Glomerular visceral epithelial cell (primary cell): ENCODE results near the gene TASOR2.

Experiments
- DNase-seq: peaks from one replicate; pipeline ENCODE4 v3.0.0-alpha.2; 2016; ENCODE audit errors: extremely low spot score

Gene TASOR2

DNA sequence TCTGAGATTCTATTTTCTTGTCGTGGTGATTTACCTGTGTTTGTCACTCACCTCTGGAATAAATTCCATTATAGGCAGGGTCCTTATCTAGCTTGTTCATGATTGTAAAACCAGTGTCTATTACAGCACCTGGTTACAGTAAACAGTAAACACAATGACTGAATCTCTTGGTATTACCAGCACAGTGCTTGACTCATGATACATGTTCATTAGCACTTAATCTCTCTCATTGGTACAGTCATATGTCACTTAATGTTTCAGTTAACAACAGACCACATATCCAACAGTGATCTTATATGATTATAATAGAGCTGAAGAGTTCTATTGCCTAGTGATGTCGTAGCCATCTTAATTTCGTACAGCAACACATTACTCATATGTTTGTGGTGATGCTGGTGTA is 1.6 kb upstream of the TASOR2 start:
- DNase-seq = no peak

DNA sequence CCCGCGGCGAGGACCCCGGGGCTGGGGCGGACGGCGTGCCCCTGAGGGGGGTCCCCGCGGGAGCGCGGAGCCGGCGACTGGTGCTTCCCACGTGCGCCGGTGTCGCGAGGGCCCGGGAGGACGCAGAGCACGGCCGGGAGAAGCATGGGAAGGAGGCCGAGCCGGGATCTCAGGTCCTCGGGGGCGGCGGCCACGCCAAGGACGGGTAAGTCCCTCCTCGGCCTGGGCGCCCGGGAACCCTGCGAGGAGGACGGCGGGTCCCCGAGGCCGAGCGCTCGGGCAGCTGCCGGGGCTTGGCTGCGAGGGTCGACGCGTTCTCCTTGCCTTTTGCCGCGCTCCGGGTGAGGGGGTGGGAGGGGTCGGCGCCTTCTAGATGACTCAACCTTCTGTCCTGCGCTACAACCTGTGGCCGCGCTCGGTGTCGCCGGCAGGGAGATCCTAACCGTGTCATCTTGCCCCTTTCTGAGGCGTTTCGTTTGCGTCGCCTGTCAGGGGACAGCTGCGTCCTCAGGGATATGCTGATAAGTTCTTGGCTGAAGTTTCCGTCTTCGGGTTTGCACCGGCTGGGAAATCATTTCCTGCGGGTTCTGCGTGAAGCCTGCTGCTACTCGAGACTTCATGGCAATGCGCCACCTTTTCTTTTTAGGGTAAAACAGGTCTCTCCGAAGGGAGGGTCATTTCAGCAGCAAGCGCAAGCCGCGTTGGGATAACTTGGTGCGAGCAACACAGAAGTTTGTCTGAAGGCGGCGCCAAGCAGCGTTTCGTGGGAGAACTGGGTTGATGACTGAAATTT is 529 bp downstream of the TASOR2 start:
- peak; percentile 70 for DNase-seq

DNA sequence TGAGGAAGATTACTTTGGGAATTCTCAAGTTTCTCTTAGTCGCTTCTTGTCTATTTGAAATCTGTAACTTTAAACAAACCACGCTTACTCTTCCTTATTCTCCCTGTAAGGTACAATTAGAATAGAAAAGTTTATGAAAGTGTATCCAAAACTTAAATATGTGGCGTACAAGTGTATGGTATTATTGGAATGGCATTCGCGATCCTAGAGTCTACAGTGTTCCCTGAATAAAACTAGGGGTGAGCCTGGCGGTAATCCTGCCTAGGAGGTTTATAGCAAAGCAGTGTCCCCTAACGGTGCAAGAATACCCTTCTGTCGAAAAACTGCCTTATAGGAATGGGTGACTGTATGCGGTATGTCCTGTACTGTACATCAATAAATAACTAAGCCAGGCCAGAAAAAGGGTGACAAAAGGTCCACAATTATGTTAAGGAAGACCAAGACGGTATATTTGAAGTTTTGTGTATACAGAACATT is 1.2 kb downstream of the TASOR2 start:
- DNase-seq = peak; percentile 18

DNA sequence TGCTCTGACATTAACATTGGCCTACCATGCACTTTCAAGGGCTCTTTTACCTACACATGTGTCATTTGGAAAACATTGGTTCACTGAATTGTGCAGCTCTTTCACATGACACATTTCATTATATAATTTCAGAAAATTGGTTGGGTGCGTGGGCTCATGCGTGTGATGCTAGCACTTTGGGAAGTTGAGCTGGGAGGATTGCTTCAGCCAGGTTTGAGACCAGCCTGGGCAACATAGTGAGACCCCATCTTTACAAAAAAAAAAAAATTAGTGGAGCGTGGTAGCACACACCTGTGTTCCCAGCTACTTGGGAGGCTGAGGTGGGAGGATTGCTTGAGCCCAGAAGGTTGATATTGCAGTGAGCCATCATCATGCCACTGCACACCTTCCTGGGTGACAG is 3.9 kb downstream of the TASOR2 start:
- no peak for DNase-seq

DNA sequence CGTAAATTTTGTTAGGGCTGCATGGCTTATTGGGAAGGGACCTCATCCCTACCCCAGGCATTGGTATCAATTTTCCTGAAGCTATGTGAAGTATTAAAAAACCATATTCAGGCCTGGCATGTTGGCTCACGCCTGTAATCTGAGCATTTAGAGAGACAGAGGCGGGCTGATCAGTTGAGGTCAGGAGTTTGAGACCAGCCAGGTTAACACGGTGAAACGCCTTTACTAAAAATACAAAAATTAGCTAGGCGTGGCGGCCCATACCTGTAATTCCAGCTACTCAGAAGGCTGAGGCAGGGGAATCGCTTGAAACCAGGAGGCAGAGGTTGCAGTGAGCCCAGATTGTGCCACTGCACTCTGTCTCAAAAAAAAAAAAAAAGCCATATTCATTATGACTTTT is 7.1 kb downstream of the TASOR2 start:
- no peak for DNase-seq

DNA sequence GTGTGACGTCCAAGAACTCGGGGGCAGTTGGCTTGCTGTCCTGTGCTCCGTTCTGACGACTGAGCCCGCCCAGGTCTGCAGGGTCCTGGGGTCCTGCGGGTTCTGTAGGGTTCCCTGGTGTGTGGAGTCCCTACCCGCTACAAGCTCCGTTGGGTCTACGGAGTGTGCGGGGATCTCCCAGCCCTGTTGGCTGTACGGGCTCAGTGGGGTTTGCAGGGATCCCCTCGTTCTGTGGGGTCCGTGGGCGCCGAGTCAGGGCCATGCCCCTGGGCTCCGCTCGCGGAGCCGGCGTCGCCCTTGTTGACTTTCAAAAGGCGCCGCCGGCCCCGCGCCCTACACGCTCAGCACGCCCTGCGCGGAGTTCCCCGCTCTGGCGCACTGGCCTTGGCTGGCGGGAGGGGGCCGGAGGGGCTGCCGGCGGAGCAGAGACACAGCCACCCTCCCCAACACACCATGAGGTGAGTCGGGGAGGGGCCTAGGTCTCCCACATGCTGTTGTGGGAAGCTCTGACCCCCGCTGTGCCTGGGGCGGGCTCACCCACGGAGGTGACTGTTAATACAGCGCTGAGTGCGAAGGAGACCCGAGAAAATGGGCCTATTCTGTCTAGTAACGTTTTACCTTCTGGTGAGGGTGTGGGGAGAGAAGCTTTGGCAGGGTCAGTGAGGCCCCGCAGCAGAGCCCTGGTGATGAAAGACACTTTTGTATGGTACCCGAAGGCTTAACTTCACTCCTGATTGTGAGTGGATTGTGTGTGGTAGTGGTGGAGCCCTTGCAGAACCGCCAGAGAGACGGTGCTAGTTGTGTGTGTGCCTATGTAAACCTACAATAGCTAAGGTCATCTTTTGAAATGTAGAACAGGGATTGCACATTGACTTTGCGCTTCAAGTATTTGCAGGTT is 8.1 kb downstream of the TASOR2 start:
- peak; percentile 61 for DNase-seq

DNA sequence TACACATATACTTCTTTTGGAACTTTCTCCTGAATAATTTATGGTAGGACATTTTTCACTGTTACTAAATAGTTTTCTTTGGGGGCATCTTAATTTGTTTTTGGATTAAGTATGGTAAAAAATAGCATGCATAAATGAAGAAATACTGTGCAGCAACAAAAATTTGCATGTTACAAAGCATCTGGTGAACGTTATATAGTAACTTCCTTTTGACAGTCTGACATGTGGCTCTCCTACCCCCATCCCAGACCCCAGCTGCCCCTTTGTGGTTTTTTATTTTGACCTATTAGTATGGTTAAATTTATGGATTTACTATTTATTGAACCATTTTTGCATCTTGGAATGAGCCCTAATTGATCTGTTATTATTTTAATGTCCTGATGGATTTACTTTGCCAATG is 9.9 kb downstream of the TASOR2 start:
- DNase-seq = no peak

DNA sequence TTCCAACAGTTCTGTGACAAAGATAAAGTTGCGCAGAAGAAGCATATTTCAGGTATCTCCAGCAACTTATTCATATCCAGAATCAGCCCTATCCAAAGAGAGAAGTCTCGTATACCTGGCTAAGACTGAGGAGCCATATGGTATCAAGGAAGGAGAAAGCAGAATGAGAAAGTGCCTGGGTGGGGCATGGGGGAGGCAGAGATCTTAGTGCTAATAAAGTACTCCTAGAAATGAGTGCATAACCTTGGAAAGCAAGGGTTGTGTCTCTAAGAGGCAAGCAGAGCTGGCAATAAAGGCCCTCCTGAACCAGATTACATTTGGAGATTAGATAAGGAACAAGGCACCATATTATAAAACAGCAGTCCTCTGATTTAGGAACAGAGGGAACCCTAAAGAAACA is 12.7 kb downstream of the TASOR2 start:
- DNase-seq = no peak

DNA sequence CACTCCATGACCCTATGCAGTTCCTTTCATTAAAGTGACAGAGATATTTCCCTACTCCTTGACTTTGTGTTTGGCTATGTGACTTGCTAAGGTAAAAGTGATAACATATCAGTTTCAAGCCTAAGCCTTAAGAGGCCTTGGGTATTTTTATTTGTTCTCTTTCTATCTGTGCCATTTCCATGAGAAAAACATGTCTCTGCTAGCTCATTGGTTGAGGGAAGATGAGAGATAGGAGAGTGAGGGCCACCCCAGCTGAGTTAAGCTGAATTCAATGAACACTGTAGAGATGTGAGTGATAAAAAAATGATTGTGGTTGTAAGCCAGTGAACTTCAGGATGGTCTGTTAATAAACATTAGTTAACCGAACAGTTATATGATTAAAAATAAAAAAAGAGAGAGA is 13.4 kb downstream of the TASOR2 start:
- DNase-seq = no peak

DNA sequence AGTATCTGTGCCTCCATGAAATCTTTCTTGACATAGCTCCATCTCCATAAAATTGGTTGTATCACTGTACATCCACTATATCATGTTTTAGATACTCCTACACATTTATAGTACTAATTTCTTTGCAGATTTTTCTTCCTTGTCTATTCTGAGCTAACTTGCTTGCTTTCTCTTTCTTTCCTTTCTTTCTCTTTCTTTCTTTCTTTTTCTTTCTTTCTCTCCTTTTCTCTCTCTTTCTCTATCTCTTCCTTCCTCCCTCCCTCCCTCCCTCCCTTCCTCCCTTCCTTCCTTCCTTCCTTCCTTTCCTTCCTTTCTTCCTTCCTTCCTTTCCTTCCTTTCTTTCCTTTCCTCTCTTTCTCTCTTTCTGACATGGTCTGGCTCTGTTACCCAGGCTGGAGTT is 23.7 kb downstream of the TASOR2 start:
- DNase-seq = no peak

DNA sequence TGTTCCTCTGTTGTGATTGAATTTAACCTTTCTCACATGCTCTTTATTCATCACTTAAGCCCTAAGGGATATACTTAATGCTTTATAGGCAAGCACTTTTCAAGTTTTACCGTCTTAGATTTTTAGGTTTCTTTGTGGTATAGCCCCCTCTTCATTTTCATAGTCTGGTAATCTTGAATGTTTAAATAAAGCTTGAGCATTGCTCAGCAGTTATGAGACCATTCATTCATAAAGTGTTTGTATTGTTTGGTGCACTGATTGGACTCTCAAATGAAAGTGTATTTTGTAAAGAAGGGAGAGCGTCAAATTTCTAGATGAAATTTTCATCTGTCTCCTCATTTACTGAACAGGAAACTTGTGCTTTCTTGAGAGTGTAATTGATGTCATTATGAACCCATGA is 25.2 kb downstream of the TASOR2 start:
- no peak for DNase-seq

DNA sequence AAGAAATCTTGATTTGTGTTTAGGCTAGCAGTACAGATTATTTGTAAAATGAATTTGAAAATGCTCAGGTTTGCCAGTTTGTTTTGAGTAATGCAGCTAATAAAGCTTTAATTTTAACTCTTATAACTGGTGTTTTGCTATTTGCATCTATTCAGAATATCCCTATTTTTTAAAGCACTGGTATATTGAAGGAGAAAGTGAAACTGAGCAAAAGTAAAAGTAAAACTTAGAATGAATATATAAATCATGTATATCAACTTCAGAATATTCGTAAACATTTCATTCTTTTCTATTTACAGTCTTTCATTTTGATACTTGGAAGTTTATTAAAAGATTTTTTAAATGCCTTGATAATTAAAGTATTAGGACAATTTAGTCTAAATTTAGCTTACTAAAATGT is 26.2 kb downstream of the TASOR2 start:
- DNase-seq = no peak

DNA sequence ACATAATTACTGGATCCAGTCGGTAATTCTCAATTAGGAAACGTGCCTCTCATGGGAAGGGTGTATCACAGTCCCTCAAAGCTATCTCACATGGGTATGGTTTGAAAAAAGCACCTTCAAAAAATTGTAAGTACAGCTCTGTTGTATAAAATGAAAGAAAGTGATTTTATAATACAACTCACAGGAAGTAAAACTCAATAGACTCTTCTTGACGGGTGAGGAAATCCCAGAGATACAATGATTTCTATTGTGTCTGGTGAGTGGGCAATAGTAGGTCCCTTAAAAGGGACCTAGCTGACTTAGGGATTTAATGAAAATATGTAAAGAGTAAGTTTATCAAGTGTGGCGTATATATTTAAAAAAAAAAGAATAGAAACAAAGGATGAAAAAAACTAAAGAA is 27.0 kb downstream of the TASOR2 start:
- DNase-seq = no peak

DNA sequence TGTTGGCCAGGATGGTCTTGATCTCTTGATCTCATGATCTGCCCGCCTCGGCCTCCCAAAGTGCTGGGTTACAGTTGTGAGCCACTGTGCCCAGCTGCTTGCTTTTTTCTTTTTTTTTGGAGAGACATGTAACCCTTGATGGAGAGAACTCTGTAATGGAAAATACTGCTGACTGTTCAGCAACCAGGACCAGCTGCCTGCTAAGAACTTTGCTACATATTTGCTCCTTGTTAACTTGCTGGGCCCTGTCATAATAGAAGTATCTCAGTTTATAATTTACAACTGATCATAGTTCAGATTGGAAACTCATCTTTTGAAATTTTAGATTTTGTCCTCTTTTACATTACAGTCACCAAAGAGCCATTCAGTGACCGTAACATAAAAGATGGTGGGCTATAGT is 34.9 kb downstream of the TASOR2 start:
- DNase-seq = no peak

DNA sequence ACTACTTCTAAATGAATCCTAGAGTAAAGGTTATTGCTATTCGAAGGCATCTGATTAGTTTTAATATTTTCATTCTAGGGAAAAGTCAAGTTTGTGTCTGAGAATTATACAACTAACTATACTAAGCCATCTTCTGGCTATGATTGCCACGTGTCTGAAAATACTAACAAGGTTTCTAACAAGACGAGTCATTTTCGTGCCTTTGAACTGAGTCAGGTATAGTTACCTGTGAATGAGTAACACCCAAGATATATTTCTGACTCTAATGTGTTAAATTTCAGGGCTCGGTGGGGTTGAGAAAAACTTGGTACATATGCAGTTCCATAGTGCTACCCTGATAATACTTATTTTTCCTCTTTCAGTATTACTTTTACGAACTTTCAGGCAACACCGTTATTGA is 35.5 kb downstream of the TASOR2 start:
- no peak for DNase-seq

DNA sequence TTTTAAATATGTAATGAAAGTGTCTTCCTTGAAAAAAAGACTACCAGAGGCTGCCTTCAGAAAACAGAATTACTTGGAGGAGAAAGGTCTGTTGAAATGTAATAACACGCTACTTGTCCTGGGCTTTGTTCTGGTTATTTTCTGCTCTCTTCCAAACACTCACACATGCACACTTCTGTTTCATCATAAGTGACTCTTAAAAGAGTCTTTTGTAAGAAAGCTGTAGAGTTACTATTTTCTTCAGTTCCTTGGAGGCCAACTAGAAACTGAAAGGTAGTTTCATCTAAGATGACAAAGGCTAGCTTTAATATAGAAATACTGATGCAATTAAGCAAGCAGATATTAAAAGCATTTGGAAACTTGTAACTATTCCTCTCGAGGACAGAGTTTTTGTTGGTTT is 39.1 kb downstream of the TASOR2 start:
- DNase-seq = no peak

DNA sequence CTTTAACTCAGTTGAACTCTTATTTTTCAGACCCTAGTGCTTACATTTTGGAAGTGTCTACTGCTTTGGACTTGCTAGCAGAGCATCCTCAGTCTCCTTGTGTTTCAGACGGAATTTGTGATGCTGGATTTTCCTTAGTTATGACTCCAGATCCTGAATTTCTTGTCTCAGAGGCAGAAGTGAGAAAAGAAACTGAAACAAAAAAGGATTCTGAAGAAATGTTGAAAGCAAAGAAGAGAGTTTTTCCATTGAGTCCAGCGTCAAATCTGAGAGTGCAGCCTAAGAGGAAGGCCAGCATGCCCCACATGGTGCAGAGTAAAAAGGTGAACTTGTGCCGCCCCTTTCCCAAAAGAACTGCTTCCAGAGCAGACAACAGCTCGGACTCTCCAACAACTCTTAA is 46.1 kb downstream of the TASOR2 start:
- no peak for DNase-seq

DNA sequence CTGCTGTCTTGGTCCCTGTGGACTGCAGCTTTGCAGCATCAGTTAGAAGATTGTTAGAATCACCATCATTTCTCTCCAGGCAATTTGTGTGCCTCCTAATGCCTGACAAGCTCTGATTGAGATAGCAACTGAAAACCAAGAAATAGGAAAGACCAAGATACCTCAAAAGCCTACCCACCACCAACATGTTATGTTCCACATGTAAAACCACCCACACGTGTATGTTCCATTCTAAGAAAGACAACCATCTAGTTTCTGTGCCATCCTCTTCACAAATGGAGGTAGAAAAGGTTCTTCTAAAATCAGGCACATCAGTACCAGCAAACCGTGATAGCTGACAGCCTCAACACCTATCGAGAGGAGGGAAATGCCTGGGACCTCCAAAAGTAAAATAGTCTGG is 46.9 kb downstream of the TASOR2 start:
- no peak for DNase-seq

DNA sequence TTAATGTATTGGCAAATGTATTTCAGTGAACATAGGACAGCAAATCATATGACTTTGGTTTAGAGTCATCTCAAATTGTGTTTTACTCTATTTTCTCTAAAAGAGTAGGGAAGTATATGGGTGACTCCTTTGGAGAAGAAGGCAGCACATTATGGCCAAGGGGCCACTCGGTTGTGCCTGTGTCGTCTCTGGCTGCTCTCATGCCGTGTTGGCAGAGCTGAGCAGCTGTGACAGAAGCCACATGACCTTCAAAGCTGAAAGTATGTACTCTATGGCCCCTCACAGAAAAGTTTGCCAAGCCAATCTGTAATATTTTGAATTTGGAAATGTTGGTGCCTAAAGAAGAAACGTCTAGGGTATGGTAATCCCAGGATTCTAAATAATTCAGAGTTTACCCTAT is 47.5 kb downstream of the TASOR2 start:
- no peak for DNase-seq
